Activated gamma-delta T cell treated with anti-CD3 and anti-CD28 coated beads, Interleukin-2, amount 50 U/mL, for 16 hours (primary cell): ENCODE results near the gene BOLA2.
"Not testable (repeated sequence)": the region's sequence is repeated elsewhere in the genome, so short reads cannot be mapped to it uniquely, and the experiment has no call there.

ENCODE experiments used
- DNase-seq: peaks from one replicate; pipeline ENCODE4 v3.0.0-alpha.2; 2020; ENCODE audit warnings: low read depth

The BOLA2 gene

GRCh38 chr16:29454269-29454668 lies at the start of gene BOLA2, which contains the start of gene SLX1B:
BOLA2 (minus strand) TSS chr16:29454351; CDS start chr16:29454253, 98 bp downstream.
SLX1B (plus strand) TSS chr16:29454533.
- DNase-seq, result not testable (repeated sequence)

- not testable (repeated sequence) for DNase-seq
Measured at GRCh38 chr16:29482276-29482675, 28.1 kb upstream of the BOLA2 start.

- DNase-seq, result not testable (repeated sequence)
Measured at GRCh38 chr16:29472065-29472464, 17.9 kb upstream of the BOLA2 start.

GRCh38 chr16:29469660-29470059 lies 15.5 kb upstream of the BOLA2 start:
- DNase-seq, result peak; percentile 0

GRCh38 chr16:29467654-29468366 lies 13.7 kb upstream of the BOLA2 start:
- DNase-seq, result not testable (repeated sequence)

GRCh38 chr16:29466904-29467303 lies 12.8 kb upstream of the BOLA2 start:
- DNase-seq, result not testable (repeated sequence)

- not testable (repeated sequence) for DNase-seq
Measured at GRCh38 chr16:29465985-29466824, 12.1 kb upstream of the BOLA2 start.

GRCh38 chr16:29460647-29461030 lies 6.5 kb upstream of the BOLA2 start:
- DNase-seq, result not testable (repeated sequence)

- DNase-seq, result not testable (repeated sequence)
Measured at GRCh38 chr16:29459706-29460646, 5.8 kb upstream of the BOLA2 start, which contains the start of gene SULT1A4. SULT1A4 (plus strand) TSS chr16:29459913; CDS start chr16:29461386, 1,473 bp downstream.

GRCh38 chr16:29457660-29458059 lies 3.5 kb upstream of the BOLA2 start:
- not testable (repeated sequence) for DNase-seq

GRCh38 chr16:29454828-29455227 lies 677 bp upstream of the BOLA2 start:
- not testable (repeated sequence) for DNase-seq

- not testable (repeated sequence) for DNase-seq
Measured at GRCh38 chr16:29453754-29454153, 397 bp downstream of the BOLA2 start.

- not testable (repeated sequence) for DNase-seq
Measured at GRCh38 chr16:29425390-29425789, 28.8 kb downstream of the BOLA2 start.

- not testable (repeated sequence) for DNase-seq
Measured at GRCh38 chr16:29423587-29423986, 30.6 kb downstream of the BOLA2 start.

- not testable (repeated sequence) for DNase-seq
Measured at GRCh38 chr16:29405249-29405648, 48.9 kb downstream of the BOLA2 start.
